Gastrocnemius medialis (tissue), 4 donors: ENCODE data around the gene USP32. TPM values are rescaled to one million over a fixed set of nuclear protein-coding genes. Genes with fewer than 3 reads are reported as not detected.

Experiments used
- ATAC-seq, 2 donors: fragments of 150-250 bp; one replicate each; pipeline ENCODE4 v1.9.1; 2016
- DNase-seq, 2 donors: peaks; one replicate each; pipeline ENCODE4 v3.0.0-alpha.2; 2019
- H3K27ac ChIP-seq, 4 donors: fragments of 200-600 bp; sonication (generic); 1 replicate in 1 of 4; 2 replicates in 3 of 4; pipeline ENCODE4 v1.5.1; 2016 to 2018; ENCODE audit warnings: mild to moderate bottlenecking in 2 of 4, moderate library complexity in 1 of 4
- H3K27me3 ChIP-seq, 3 donors: fragments of 200-600 bp; sonication (generic) in 2 of 3; 1 replicate in 1 of 3; 2 replicates in 2 of 3; pipeline versions ENCODE4 v1.5.1 to v1.6.0; 2016 to 2019; ENCODE audit warnings: mild to moderate bottlenecking in 1 of 3, moderate library complexity in 1 of 3
- H3K36me3 ChIP-seq, 2 donors: fragments of 200-600 bp; sonication (generic) in 1 of 2; one replicate each; pipeline ENCODE4 v1.5.1; 2017 to 2018
- H3K4me1 ChIP-seq, 2 donors: fragments of 200-600 bp; sonication (generic) in 1 of 2; one replicate each; pipeline ENCODE4 v1.5.1; 2016 to 2017; ENCODE audit warnings: mild to moderate bottlenecking in 2 of 2
- H3K4me3 ChIP-seq, 4 donors: fragments of 200-600 bp; sonication (generic) in 3 of 4; 1 replicate in 1 of 4; 2 replicates in 3 of 4; pipeline ENCODE4 v1.5.1; 2016 to 2019; ENCODE audit warnings: mild to moderate bottlenecking in 2 of 4
- H3K9me3 ChIP-seq, 3 donors: fragments of 200-600 bp; sonication (generic) in 2 of 3; 1 replicate in 1 of 3; 2 replicates in 2 of 3; pipeline ENCODE4 v1.5.1; 2016 to 2019
- CTCF ChIP-seq, 5 experiments: fragments of 450-650 bp in 3 of 5; fragments of 200-600 bp in 2 of 5; sonication (generic) in 2 of 5; IDR thresholded peaks in 4 of 5; conservative IDR thresholded peaks in 1 of 5; 1 replicate in 4 of 5; 2 replicates in 1 of 5; pipeline ENCODE4 v1.5.1; 2016 to 2019; ENCODE audit warnings: antibody characterized with exemption in 5 of 5, mild to moderate bottlenecking in 3 of 5, moderate library complexity in 3 of 5
- POLR2A ChIP-seq, 2 donors: fragments of 450-650 bp; IDR thresholded peaks; one replicate each; pipeline ENCODE4 v1.6.1; 2017; ENCODE audit warnings: antibody characterized with exemption in 2 of 2, mild to moderate bottlenecking in 2 of 2, moderate library complexity in 2 of 2
- in situ Hi-C, 4 donors: fragments of 200-750 bp; cut with MboI; loops; one replicate each; pipeline versions ENCODE4 v1.15.0 to v1.8.0; 2017; ENCODE audit warnings: low sequenced_read_pairs in 4 of 4
- intact Hi-C: fragments of 100-400 bp; cut with DNase I; formaldehyde crosslinking; loops from one replicate; pipeline ENCODE4 v1.15.1; 2023; ENCODE audit warnings: low total_unique reads
- total RNA-seq, 4 donors: library from RNA; depleted of rRNA; stranded (reverse); fragments of >200 nt; gene quantifications; one replicate each; pipeline versions ENCODE4 v1.1.0 to v1.2.3, GENCODE V29; 2016

Gene USP32
- total RNA-seq, 4 donors from 2014 or later = 44.4 to 83.2 (median 52.5) TPM

- intact Hi-C loops (no loop called here), in situ Hi-C loops (no loop called here)
- H3K4me3 ChIP-seq = no peak overlapping the region
- TF ChIP-seq CTCF (IDR thresholded peaks at IDR 0.05 in 4 of 5, conservative IDR thresholded peaks at IDR 0.05 in 1 of 5) (no peak), POLR2A (IDR thresholded peaks at IDR 0.05) (no peak)
- DNase-seq (no peak), ATAC-seq (no peak)
- no peaks in the 10 kb centered on the region for H3K9me3 ChIP-seq
- no peaks in the 10 kb centered on the region for H3K36me3 ChIP-seq
- peaks cover 9 to 15% of the 10 kb centered on the region in 2 donors for H3K4me1 ChIP-seq
- no peaks in the 10 kb centered on the region for H3K27me3 ChIP-seq
- H3K27ac ChIP-seq = peak overlapping the region in 1 of 4 donors; percentile 62
Measured at GRCh38 chr17:60371416-60371815, 20.5 kb downstream of the USP32 start.

- in situ Hi-C loops = no loop called here
- Histone ChIP-seq H3K27me3 (no peaks in the 10 kb centered on the region), H3K9me3 (no peaks in the 10 kb centered on the region), H3K4me3 (no peak overlapping the region), H3K27ac (no peak overlapping the region), H3K36me3 (no peaks in the 10 kb centered on the region), H3K4me1 (peaks cover 9 to 15% of the 10 kb centered on the region in 2 donors)
- TF ChIP-seq CTCF (IDR thresholded peaks at IDR 0.05 in 4 of 5, conservative IDR thresholded peaks at IDR 0.05 in 1 of 5) (no peak), POLR2A (IDR thresholded peaks at IDR 0.05) (no peak)
- ATAC-seq = no peak
- DNase-seq = no peak
- intact Hi-C loops = no loop called here
Measured at GRCh38 chr17:60369727-60370126, 22.2 kb downstream of the USP32 start.

- TF ChIP-seq POLR2A (IDR thresholded peaks at IDR 0.05) (no peak), CTCF (IDR thresholded peaks at IDR 0.05 in 4 of 5, conservative IDR thresholded peaks at IDR 0.05 in 1 of 5) (no peak)
- H3K4me3 ChIP-seq = no peak overlapping the region
- in situ Hi-C loops = no loop called here
- H3K4me1 ChIP-seq = peaks cover 4 to 5% of the 10 kb centered on the region in 2 donors
- no peak overlapping the region for H3K27ac ChIP-seq
- no peaks in the 10 kb centered on the region for H3K9me3 ChIP-seq
- intact Hi-C loops = no loop called here
- DNase-seq = no peak
- no peaks in the 10 kb centered on the region for H3K27me3 ChIP-seq
- no peak for ATAC-seq
- H3K36me3 ChIP-seq = no peaks in the 10 kb centered on the region
Measured at GRCh38 chr17:60363700-60364405, 28.1 kb downstream of the USP32 start.

GRCh38 chr17:60362329-60362728 lies 29.6 kb downstream of the USP32 start:
- H3K4me1 ChIP-seq = peaks cover 10 to 19% of the 10 kb centered on the region in 2 donors
- intact Hi-C loops = no loop called here
- ATAC-seq (no peak), DNase-seq (no peak)
- no peak overlapping the region for H3K4me3 ChIP-seq
- no peaks in the 10 kb centered on the region for H3K36me3 ChIP-seq
- H3K9me3 ChIP-seq = no peaks in the 10 kb centered on the region
- in situ Hi-C loops = no loop called here
- H3K27ac ChIP-seq = no peak overlapping the region
- TF ChIP-seq POLR2A (IDR thresholded peaks at IDR 0.05) = no peak
- TF ChIP-seq CTCF (IDR thresholded peaks at IDR 0.05 in 4 of 5, conservative IDR thresholded peaks at IDR 0.05 in 1 of 5) = no peak
- H3K27me3 ChIP-seq = no peaks in the 10 kb centered on the region

GRCh38 chr17:60361889-60362288 lies 30.0 kb downstream of the USP32 start:
- no peaks in the 10 kb centered on the region for H3K9me3 ChIP-seq
- TF ChIP-seq CTCF (IDR thresholded peaks at IDR 0.05 in 4 of 5, conservative IDR thresholded peaks at IDR 0.05 in 1 of 5) (no peak), POLR2A (IDR thresholded peaks at IDR 0.05) (no peak)
- no peak overlapping the region for H3K27ac ChIP-seq
- ATAC-seq (no peak), DNase-seq (no peak)
- intact Hi-C loops = no loop called here
- H3K36me3 ChIP-seq = no peaks in the 10 kb centered on the region
- no peak overlapping the region for H3K4me3 ChIP-seq
- no peaks in the 10 kb centered on the region for H3K27me3 ChIP-seq
- H3K4me1 ChIP-seq = peaks cover 13 to 23% of the 10 kb centered on the region in 2 donors
- in situ Hi-C loops = no loop called here
